Transverse colon (tissue), 3 donors: ENCODE data around the gene GRIA3.
"Not testable (repeated sequence)": the region's sequence is repeated elsewhere in the genome, so short reads cannot be mapped to it uniquely, and the experiment has no call there.

ENCODE experiments used
- CTCF ChIP-seq, 5 experiments: fragments of 200-600 bp in 3 of 5; fragments of 450-650 bp in 2 of 5; sonication (generic) in 3 of 5; IDR thresholded peaks; 1 replicate in 2 of 5; 2 replicates in 3 of 5; pipeline ENCODE4 v1.5.1; 2016 to 2017; ENCODE audit warnings: antibody characterized with exemption in 5 of 5, inconsistent platforms in 3 of 5, mild to moderate bottlenecking in 2 of 5, moderate library complexity in 1 of 5
- EP300 ChIP-seq: sonication (generic); formaldehyde crosslinking; IDR thresholded peaks from one replicate; pipeline ENCODE4 v1.6.1; 2017; ENCODE audit warnings: antibody characterized with exemption, low read depth
- POLR2A ChIP-seq: fragments of 450-650 bp; IDR thresholded peaks from one replicate; pipeline ENCODE4 v1.6.1; 2016; ENCODE audit warnings: antibody characterized with exemption, mild to moderate bottlenecking, moderate library complexity

DNA sequence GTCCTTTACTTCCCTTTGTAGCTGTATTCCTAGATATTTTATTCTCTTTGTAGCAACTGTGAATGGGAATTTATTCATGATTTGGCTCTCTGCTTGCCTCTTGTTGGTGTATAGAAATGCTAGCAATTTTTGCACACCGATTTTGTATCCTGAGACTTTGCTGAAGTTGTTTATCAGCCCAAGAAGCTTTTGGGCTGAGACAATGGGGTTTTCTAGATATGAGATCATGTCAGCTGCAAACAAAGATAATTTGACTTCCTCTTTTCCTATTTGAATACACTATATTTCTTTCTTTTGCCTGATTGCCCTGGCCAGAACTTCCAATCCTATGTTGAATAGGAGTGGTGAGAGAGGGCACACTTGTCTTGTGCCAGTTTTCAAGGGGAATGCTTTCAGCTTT is 346.6 kb downstream of the GRIA3 start:
- not testable (repeated sequence) for TF ChIP-seq CTCF (IDR thresholded peaks at IDR 0.05); EP300; POLR2A
